COR-L47 (cell line): ENCODE data around the gene MRPL33.
"Not testable (repeated sequence)": the region's sequence is repeated elsewhere in the genome, so short reads cannot be mapped to it uniquely, and the experiment has no call there.

Source experiments
- DNase-seq: peaks from one replicate; lab custom pipeline; 2025; lab: John Stamatoyannopoulos, UW

The MRPL33 gene

GRCh38 chr2:27742571-27742970 lies 28.9 kb upstream of the MRPL33 start:
- DNase-seq = no peak

GRCh38 chr2:27745494-27745893 lies 26.0 kb upstream of the MRPL33 start:
- DNase-seq = not testable (repeated sequence)

GRCh38 chr2:27746325-27746724 lies 25.2 kb upstream of the MRPL33 start:
- no peak for DNase-seq

GRCh38 chr2:27747827-27748352 lies 23.6 kb upstream of the MRPL33 start:
- no peak for DNase-seq

GRCh38 chr2:27748803-27749554 lies 22.5 kb upstream of the MRPL33 start:
- DNase-seq = not testable (repeated sequence)

GRCh38 chr2:27751377-27751776 lies 20.1 kb upstream of the MRPL33 start:
- DNase-seq = no peak

GRCh38 chr2:27752551-27753237 lies 18.8 kb upstream of the MRPL33 start:
- DNase-seq = peak; percentile 84

- DNase-seq = peak; percentile 66
These were observed 17.4 kb upstream of the MRPL33 start for GRCh38 chr2:27754138-27754588.

GRCh38 chr2:27754831-27755230 lies 16.7 kb upstream of the MRPL33 start:
- no peak for DNase-seq

- DNase-seq = no peak
These were observed 15.4 kb upstream of the MRPL33 start for GRCh38 chr2:27756091-27756490.

- no peak for DNase-seq
These were observed 14.7 kb upstream of the MRPL33 start for GRCh38 chr2:27756544-27757498.

- DNase-seq = no peak
These were observed 8.3 kb upstream of the MRPL33 start for GRCh38 chr2:27762951-27763906.

GRCh38 chr2:27763907-27764267 lies 7.6 kb upstream of the MRPL33 start:
- DNase-seq = no peak

GRCh38 chr2:27764526-27764925 lies 7.0 kb upstream of the MRPL33 start:
- not testable (repeated sequence) for DNase-seq

- DNase-seq = no peak
These were observed 5.8 kb upstream of the MRPL33 start for GRCh38 chr2:27765621-27766286.

GRCh38 chr2:27766287-27766661 lies 5.2 kb upstream of the MRPL33 start:
- DNase-seq = no peak

GRCh38 chr2:27771202-27771547 lies 344 bp upstream of the MRPL33 start:
- no peak for DNase-seq

GRCh38 chr2:27772804-27773203 lies 1.3 kb downstream of the MRPL33 start:
- no peak for DNase-seq

GRCh38 chr2:27773959-27774358 lies 2.4 kb downstream of the MRPL33 start:
- DNase-seq = no peak

GRCh38 chr2:27776097-27776496 lies 4.6 kb downstream of the MRPL33 start:
- DNase-seq = peak; percentile 65

GRCh38 chr2:27776696-27777095 lies 5.2 kb downstream of the MRPL33 start:
- no peak for DNase-seq
